Mucosa of stomach (tissue), 1 donor: Measurements from ENCODE around the gene BRINP3.

Experiments
- H3K27me3 ChIP-seq: one replicate; pipeline ENCODE4 v1.7.0; 2013; ENCODE audit warnings: mild to moderate bottlenecking, low read length; ENCODE audit not compliant: control insufficient read depth, insufficient read depth
- H3K36me3 ChIP-seq: one replicate; pipeline ENCODE4 v1.7.0; 2013; ENCODE audit warnings: low read length; ENCODE audit not compliant: control insufficient read depth, insufficient read depth
- H3K4me1 ChIP-seq: one replicate; pipeline ENCODE4 v1.7.0; 2013; ENCODE audit warnings: mild to moderate bottlenecking, low read length; ENCODE audit not compliant: control insufficient read depth, insufficient read depth
- H3K4me3 ChIP-seq: one replicate; pipeline ENCODE4 v1.7.0; 2013; ENCODE audit warnings: low read length
- H3K9ac ChIP-seq: one replicate; pipeline ENCODE4 v1.7.0; 2013; ENCODE audit warnings: mild to moderate bottlenecking, low read length, moderate library complexity
- H3K9me3 ChIP-seq: one replicate; pipeline ENCODE4 v1.7.0; 2013; ENCODE audit warnings: mild to moderate bottlenecking, low read length, moderate library complexity; ENCODE audit not compliant: control insufficient read depth
- donor health status: Pancreatic carcinoma.

Gene BRINP3

DNA sequence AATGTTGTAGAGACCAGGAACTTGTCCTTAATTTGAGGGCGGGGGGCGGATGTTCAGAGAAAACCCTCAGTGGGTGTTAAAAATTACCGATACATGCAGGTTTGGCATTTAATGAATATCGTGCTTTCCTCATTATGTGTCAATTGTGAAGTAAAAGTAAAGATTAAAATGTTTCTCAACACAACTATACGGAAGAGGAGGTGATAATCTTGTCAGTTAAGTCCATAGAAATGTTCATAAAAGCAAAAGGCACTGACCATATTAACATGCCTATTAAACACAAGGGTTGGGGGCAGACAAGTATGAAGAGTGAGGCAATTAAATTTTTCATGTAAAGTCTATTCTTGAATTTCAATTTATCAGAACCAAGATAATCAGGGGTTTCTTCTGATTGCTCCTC lies 1.3 kb downstream of the BRINP3 start:
- Histone ChIP-seq H3K9ac (no peak overlapping the region), H3K4me3 (no peak overlapping the region), H3K27me3 (peaks cover 27% of the 10 kb centered on the region), H3K36me3 (no peaks in the 10 kb centered on the region), H3K4me1 (no peaks in the 10 kb centered on the region), H3K9me3 (no peaks in the 10 kb centered on the region)

- Histone ChIP-seq H3K9me3 (no peaks in the 10 kb centered on the region), H3K4me3 (no peak overlapping the region), H3K9ac (no peak overlapping the region), H3K27me3 (peaks cover 27% of the 10 kb centered on the region), H3K36me3 (no peaks in the 10 kb centered on the region), H3K4me1 (no peaks in the 10 kb centered on the region)
Measured at GRCh38 chr1:190475421-190476141, 2.1 kb downstream of the BRINP3 start.

DNA sequence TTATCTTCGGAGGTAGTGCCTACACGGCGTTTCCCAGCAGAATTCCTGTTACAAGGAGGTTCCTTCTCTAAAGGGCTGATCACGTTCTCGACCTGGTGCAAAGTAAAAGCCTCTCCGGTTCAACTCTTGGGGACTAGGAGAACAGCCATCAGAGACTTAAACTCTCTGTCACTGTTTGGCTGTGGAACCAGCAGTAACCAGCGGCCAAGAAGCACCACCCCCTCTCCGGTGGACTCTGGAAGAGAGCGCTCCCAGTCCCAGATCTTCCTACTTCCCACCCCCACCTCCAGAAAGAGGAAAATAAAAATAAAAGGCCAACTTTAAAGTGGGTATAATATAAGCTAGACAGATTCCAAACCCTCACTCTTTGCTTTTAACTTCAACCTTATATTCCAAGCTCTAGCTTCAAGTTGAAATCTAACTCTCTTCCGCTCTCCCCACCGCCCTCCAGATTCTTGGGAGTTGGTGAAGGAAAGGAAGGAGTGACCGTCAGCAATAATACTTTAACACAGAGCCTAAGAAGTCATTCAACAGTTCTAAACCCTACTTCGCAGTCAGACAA lies 2.9 kb downstream of the BRINP3 start:
- no peaks in the 10 kb centered on the region for H3K4me1 ChIP-seq
- no peak overlapping the region for H3K4me3 ChIP-seq
- H3K36me3 ChIP-seq: no peaks in the 10 kb centered on the region
- no peaks in the 10 kb centered on the region for H3K9me3 ChIP-seq
- H3K9ac ChIP-seq: no peak overlapping the region
- H3K27me3 ChIP-seq: peaks cover 27% of the 10 kb centered on the region

GRCh38 chr1:190474010-190474409 lies 3.7 kb downstream of the BRINP3 start:
- Histone ChIP-seq H3K9ac (no peak overlapping the region), H3K36me3 (no peaks in the 10 kb centered on the region), H3K4me3 (no peak overlapping the region), H3K27me3 (peaks cover 27% of the 10 kb centered on the region), H3K9me3 (no peaks in the 10 kb centered on the region), H3K4me1 (no peaks in the 10 kb centered on the region)

- H3K4me1 ChIP-seq: no peaks in the 10 kb centered on the region
- peaks cover 13% of the 10 kb centered on the region for H3K27me3 ChIP-seq
- no peak overlapping the region for H3K4me3 ChIP-seq
- no peaks in the 10 kb centered on the region for H3K9me3 ChIP-seq
- H3K36me3 ChIP-seq: no peaks in the 10 kb centered on the region
- no peak overlapping the region for H3K9ac ChIP-seq
Measured at GRCh38 chr1:190472494-190472893, 5.2 kb downstream of the BRINP3 start.

GRCh38 chr1:190472042-190472441 lies 5.6 kb downstream of the BRINP3 start:
- H3K4me1 ChIP-seq: no peaks in the 10 kb centered on the region
- no peaks in the 10 kb centered on the region for H3K9me3 ChIP-seq
- no peak overlapping the region for H3K4me3 ChIP-seq
- peaks cover 13% of the 10 kb centered on the region for H3K27me3 ChIP-seq
- H3K9ac ChIP-seq: no peak overlapping the region
- no peaks in the 10 kb centered on the region for H3K36me3 ChIP-seq

DNA sequence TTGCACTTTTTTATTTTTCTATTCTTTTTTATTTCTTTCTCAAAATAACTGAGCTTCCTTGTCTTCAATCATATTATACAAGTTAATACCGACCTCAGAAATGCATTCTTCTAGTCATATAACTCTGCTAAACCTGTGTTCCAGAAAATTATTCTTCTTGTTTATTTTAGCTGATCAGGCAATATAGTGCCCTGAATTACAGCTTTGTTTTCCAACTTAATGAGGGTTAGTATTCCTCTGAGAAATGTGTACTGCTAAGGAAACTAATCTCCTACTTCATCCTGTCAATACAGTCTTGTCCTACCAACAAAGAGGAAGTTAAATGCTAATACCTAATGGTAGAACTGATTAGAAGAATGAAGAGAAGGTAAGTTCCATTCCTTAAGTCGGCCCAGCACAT lies 13.0 kb downstream of the BRINP3 start:
- Histone ChIP-seq H3K36me3 (no peaks in the 10 kb centered on the region), H3K4me3 (no peak overlapping the region), H3K9me3 (no peaks in the 10 kb centered on the region), H3K4me1 (no peaks in the 10 kb centered on the region), H3K9ac (no peak overlapping the region), H3K27me3 (no peaks in the 10 kb centered on the region)

GRCh38 chr1:190456129-190456528 lies 21.5 kb downstream of the BRINP3 start:
- Histone ChIP-seq H3K9ac (no peak overlapping the region), H3K4me1 (no peaks in the 10 kb centered on the region), H3K36me3 (no peaks in the 10 kb centered on the region), H3K27me3 (no peaks in the 10 kb centered on the region), H3K4me3 (no peak overlapping the region), H3K9me3 (no peaks in the 10 kb centered on the region)

- no peaks in the 10 kb centered on the region for H3K4me1 ChIP-seq
- no peak overlapping the region for H3K4me3 ChIP-seq
Measured at GRCh38 chr1:190455631-190456030, 22.0 kb downstream of the BRINP3 start.

GRCh38 chr1:190453550-190453949 lies 24.1 kb downstream of the BRINP3 start:
- no peaks in the 10 kb centered on the region for H3K36me3 ChIP-seq
- H3K9me3 ChIP-seq: no peaks in the 10 kb centered on the region
- H3K4me1 ChIP-seq: no peaks in the 10 kb centered on the region
- no peak overlapping the region for H3K9ac ChIP-seq
- no peaks in the 10 kb centered on the region for H3K27me3 ChIP-seq
- no peak overlapping the region for H3K4me3 ChIP-seq

More at GRCh38 chr1:190455631-190456030, 22.0 kb downstream of the BRINP3 start:
- Histone ChIP-seq H3K9ac (no peak overlapping the region), H3K9me3 (no peaks in the 10 kb centered on the region), H3K27me3 (no peaks in the 10 kb centered on the region), H3K36me3 (no peaks in the 10 kb centered on the region)

DNA sequence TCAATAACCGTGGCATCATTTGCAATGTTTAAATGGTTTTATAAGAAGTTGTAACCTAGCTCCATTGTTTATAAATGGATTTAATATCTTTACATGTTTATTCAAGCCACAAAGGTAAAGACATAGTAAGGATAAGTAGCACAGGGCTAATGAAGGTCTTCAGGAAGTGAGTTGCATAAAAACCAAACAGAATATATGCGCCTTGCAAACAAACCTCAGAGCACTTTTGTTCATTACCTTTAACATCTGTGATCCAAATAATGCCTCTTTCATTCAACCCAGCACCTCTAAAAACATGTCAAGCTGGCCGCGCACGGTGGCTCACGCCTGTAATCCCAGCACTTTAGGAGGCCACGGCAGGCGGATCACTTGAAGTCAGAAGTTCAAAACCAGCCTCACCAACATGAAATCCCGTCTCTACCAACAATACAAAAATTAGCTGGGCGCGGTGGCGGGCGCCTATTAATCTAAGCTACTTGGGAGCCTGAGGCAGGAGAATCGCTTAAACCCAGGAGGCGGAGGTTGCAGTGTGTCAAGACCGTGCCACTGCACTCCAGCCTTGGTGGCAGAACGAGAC lies 25.3 kb downstream of the BRINP3 start:
- no peaks in the 10 kb centered on the region for H3K4me1 ChIP-seq
- no peak overlapping the region for H3K9ac ChIP-seq
- H3K27me3 ChIP-seq: no peaks in the 10 kb centered on the region
- no peak overlapping the region for H3K4me3 ChIP-seq
- H3K9me3 ChIP-seq: no peaks in the 10 kb centered on the region
- no peaks in the 10 kb centered on the region for H3K36me3 ChIP-seq

DNA sequence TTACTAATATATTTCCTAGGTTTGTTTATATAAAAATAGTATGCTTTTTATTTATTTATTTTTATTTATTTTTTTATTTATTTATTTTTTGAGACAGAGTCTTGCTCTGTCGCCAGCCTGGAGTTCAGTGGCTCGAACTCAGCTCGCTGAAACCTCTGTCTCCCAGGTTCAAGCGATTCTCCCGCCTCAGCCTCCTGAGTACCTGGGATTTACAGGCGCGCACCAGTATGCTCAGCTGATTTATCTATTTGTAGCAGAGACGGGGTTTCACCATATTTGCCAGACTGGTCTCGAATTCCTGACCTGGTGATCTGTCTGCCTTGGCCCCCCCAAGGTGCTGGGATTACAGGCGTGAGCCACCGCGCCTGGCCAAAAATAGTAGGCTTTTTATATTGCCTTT lies 33.2 kb downstream of the BRINP3 start:
- H3K4me1 ChIP-seq: no peaks in the 10 kb centered on the region
- no peaks in the 10 kb centered on the region for H3K27me3 ChIP-seq
- H3K9me3 ChIP-seq: no peaks in the 10 kb centered on the region
- no peak overlapping the region for H3K4me3 ChIP-seq
- H3K36me3 ChIP-seq: no peaks in the 10 kb centered on the region
- no peak overlapping the region for H3K9ac ChIP-seq
